ENCODE measurements around the gene SMCO1.

DNA sequence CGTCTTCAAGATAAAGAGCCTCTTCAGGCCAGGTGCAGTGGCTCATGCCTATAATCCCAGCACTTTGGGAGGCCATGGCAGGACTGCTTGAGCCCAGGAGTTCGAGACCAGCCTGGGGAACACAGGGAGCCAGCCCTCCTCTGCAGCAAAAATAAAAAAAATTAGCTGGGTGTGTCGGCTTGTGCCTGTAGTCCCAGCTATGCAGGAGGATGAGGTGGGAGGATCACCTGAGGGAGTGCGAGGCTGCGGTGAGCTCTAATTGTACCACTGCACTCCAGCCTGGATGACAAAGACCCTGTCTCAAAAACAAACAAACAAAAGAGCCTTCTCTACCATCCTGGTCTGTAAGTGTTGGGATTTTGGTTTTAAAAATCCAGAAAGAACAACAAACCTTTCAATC lies 42.1 kb upstream of the SMCO1 start:
- TF ChIP-seq EZH2 (IDR thresholded peaks at IDR 0.05), result no peak
- no peak for TF ChIP-seq FOXP2 (optimal IDR thresholded peaks at IDR 0.05; ENCODE audit: control extremely low read depth, extremely low read length, insufficient read depth)
